ENCODE measurements around the gene EEF1AKMT4.

DNA sequence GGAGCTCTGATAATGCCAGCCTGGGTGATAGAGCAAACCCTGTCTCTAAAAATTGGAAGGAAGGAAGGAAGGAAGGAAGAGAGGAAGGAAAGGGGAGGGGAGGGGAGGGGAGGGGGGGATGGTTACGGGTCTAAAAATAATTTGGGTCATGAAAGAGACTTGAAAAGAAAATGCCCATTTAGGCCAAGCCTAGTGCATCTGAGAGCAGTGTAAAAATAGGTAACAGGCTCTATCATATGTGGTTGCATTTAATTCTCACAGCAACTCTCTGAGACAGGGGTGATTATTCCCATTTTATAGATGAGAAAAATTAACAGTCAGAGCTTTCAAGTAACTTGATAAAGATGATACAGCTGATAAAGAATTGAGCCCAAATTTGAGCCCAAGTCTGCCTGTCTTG, 22.8 kb downstream of the EEF1AKMT4 start:
- TF ChIP-seq POLR2A (IDR thresholded peaks at IDR 0.05) (no peak), POLR2AphosphoS5 (IDR thresholded peaks at IDR 0.05) (no peak)
- TF ChIP-seq, protein P1, sequence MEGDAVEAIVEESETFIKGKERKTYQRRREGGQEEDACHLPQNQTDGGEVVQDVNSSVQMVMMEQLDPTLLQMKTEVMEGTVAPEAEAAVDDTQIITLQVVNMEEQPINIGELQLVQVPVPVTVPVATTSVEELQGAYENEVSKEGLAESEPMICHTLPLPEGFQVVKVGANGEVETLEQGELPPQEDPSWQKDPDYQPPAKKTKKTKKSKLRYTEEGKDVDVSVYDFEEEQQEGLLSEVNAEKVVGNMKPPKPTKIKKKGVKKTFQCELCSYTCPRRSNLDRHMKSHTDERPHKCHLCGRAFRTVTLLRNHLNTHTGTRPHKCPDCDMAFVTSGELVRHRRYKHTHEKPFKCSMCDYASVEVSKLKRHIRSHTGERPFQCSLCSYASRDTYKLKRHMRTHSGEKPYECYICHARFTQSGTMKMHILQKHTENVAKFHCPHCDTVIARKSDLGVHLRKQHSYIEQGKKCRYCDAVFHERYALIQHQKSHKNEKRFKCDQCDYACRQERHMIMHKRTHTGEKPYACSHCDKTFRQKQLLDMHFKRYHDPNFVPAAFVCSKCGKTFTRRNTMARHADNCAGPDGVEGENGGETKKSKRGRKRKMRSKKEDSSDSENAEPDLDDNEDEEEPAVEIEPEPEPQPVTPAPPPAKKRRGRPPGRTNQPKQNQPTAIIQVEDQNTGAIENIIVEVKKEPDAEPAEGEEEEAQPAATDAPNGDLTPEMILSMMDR (IDR thresholded peaks at IDR 0.05), result no peak

Measured in breast epithelium (tissue), 3 donors.